BLaER1 treated with 17β-estradiol and CSF1 and Interleukin-3, amounts not matched to agents 10 nM and 100 nM (cell line): ENCODE data around the gene TNS2.
"Not testable (repeated sequence)": the region's sequence is repeated elsewhere in the genome, so short reads cannot be mapped to it uniquely, and the experiment has no call there.

Experiments
- H3K27ac ChIP-seq, 11 experiments: shearing (Covaris generic); formaldehyde crosslinking; 2 replicates each; pipeline ENCODE4 v1.8.1; 2022
- H3K27me3 ChIP-seq, 11 experiments: shearing (Covaris generic); formaldehyde crosslinking; 2 replicates each; pipeline ENCODE4 v1.8.1; 2022
- H3K36me3 ChIP-seq, 11 experiments: shearing (Covaris generic); formaldehyde crosslinking; 2 replicates each; pipeline ENCODE4 v1.8.1; 2022
- H3K4me1 ChIP-seq, 10 experiments: shearing (Covaris generic); formaldehyde crosslinking; 2 replicates each; pipeline ENCODE4 v1.8.1; 2022
- H3K4me2 ChIP-seq, 11 experiments: shearing (Covaris generic); formaldehyde crosslinking; 2 replicates each; pipeline ENCODE4 v1.8.1; 2022
- H3K4me3 ChIP-seq, 10 experiments: shearing (Covaris generic); formaldehyde crosslinking; 2 replicates each; pipeline ENCODE4 v1.8.1; 2022
- H3K9ac ChIP-seq, 11 experiments: shearing (Covaris generic); formaldehyde crosslinking; 2 replicates each; pipeline ENCODE4 v1.8.1; 2022
- H3K9me3 ChIP-seq, 11 experiments: shearing (Covaris generic); formaldehyde crosslinking; replicated peaks in 1 of 11; 2 replicates each; pipeline ENCODE4 v1.8.1; 2022
- H4K20me1 ChIP-seq, 11 experiments: shearing (Covaris generic); formaldehyde crosslinking; 2 replicates each; pipeline ENCODE4 v1.8.1; 2022
- Cebpa-rat ChIP-seq, 11 experiments: shearing (Covaris generic); IDR thresholded peaks; 2 replicates each; pipeline ENCODE4 v1.8.1; 2022

Gene TNS2

GRCh38 chr12:53049571-53050318, at the start of gene TNS2:
TNS2 (plus strand) TSS chr12:53050065; CDS start chr12:53050186, 121 bp downstream.
- Histone ChIP-seq H3K4me2 (peak within 1 kb of the TSS; percentile 71 to 99 (median 90)), H3K36me3 (no peaks in the 10 kb centered on the region), H3K4me3 (no peak within 1 kb of the TSS), H3K27me3 (no peaks in the 10 kb centered on the region), H3K9ac (peak within 1 kb of the TSS in 10 of 11 experiments; percentile 5 to 89 (median 48); a peak in 14 of 22 replicates), H3K9me3 (no peaks in the 10 kb centered on the region), H4K20me1 (0 out of 22 replicates have a peak, but pooled peaks cover 0 to 17% (median 0%) of the 10 kb centered on the region in 11 experiments), H3K4me1 (peaks cover 50 to 78% (median 68%) of the 10 kb centered on the region in 10 experiments), H3K27ac (peak within 1 kb of the TSS in 9 of 11 experiments; percentile 23 to 56 (median 48); a peak in 14 of 22 replicates)
- TF ChIP-seq Cebpa-rat (IDR thresholded peaks at IDR 0.05) = no peak

GRCh38 chr12:53004178-53004577, 45.7 kb upstream of the TNS2 start:
- no peak for TF ChIP-seq Cebpa-rat (IDR thresholded peaks at IDR 0.05)
- Histone ChIP-seq H3K27me3 (no peaks in the 10 kb centered on the region), H3K27ac (no peak overlapping the region), H3K9me3 (no peaks in the 10 kb centered on the region), H3K36me3 (peaks cover 12 to 17% (median 16%) of the 10 kb centered on the region in 11 experiments), H3K4me1 (peaks cover 29 to 37% (median 32%) of the 10 kb centered on the region in 10 experiments), H3K4me2 (peak overlapping the region in 3 of 11 experiments; percentile 93 to 97 (median 94); a peak in 6 of 22 replicates), H3K4me3 (no peak overlapping the region), H4K20me1 (peaks cover 12 to 23% (median 20%) of the 10 kb centered on the region in 11 experiments), H3K9ac (peak overlapping the region in 1 of 11 experiments; percentile 87; a peak in 1 of 22 replicates)

GRCh38 chr12:53004582-53004981, 45.3 kb upstream of the TNS2 start:
- H3K27ac ChIP-seq = peak overlapping the region in 4 of 11 experiments; percentile 86 to 100 (median 96); a peak in 4 of 22 replicates
- no peak for TF ChIP-seq Cebpa-rat (IDR thresholded peaks at IDR 0.05)

GRCh38 chr12:53005215-53005985, 44.5 kb upstream of the TNS2 start:
- H3K9me3 ChIP-seq = no peaks in the 10 kb centered on the region
- TF ChIP-seq Cebpa-rat (IDR thresholded peaks at IDR 0.05) = no peak
- H3K4me1 ChIP-seq = peaks cover 33 to 48% (median 41%) of the 10 kb centered on the region in 10 experiments
- peak overlapping the region; percentile 82 to 99 (median 94) for H3K9ac ChIP-seq
- peak overlapping the region; percentile 80 to 97 (median 91) for H3K4me2 ChIP-seq
- peaks cover 22 to 30% (median 28%) of the 10 kb centered on the region in 11 experiments for H3K36me3 ChIP-seq
- H3K4me3 ChIP-seq = peak overlapping the region; percentile 75 to 98 (median 86)
- H3K27me3 ChIP-seq = no peaks in the 10 kb centered on the region
- H4K20me1 ChIP-seq = peaks cover 25 to 36% (median 32%) of the 10 kb centered on the region in 11 experiments
- H3K27ac ChIP-seq = peak overlapping the region; percentile 74 to 100 (median 96)

More at GRCh38 chr12:53004582-53004981, 45.3 kb upstream of the TNS2 start:
- Histone ChIP-seq H3K36me3 (peaks cover 16 to 22% (median 20%) of the 10 kb centered on the region in 11 experiments), H3K9ac (peak overlapping the region in 3 of 11 experiments; percentile 87 to 94 (median 87); a peak in 4 of 22 replicates), H3K4me1 (peaks cover 33 to 41% (median 36%) of the 10 kb centered on the region in 10 experiments), H4K20me1 (peaks cover 17 to 27% (median 24%) of the 10 kb centered on the region in 11 experiments), H3K4me3 (peak overlapping the region in 3 of 10 experiments; percentile 93 to 98 (median 95); a peak in 2 of 20 replicates), H3K4me2 (peak overlapping the region; percentile 80 to 97 (median 91); a peak in 20 of 22 replicates), H3K9me3 (no peaks in the 10 kb centered on the region), H3K27me3 (no peaks in the 10 kb centered on the region)

GRCh38 chr12:53005986-53006809, 43.7 kb upstream of the TNS2 start, which contains the start of gene EIF4B:
EIF4B (plus strand) TSS chr12:53006456; CDS start chr12:53006484, 28 bp downstream.
- peak within 1 kb of the TSS; percentile 77 to 98 (median 90) for H3K4me3 ChIP-seq
- H3K9ac ChIP-seq = peak within 1 kb of the TSS; percentile 89 to 99 (median 94)
- H3K4me2 ChIP-seq = peak within 1 kb of the TSS; percentile 86 to 99 (median 93)
- no peak for TF ChIP-seq Cebpa-rat (IDR thresholded peaks at IDR 0.05)
- H3K36me3 ChIP-seq = peaks cover 30 to 38% (median 36%) of the 10 kb centered on the region in 11 experiments
- no peaks in the 10 kb centered on the region for H3K27me3 ChIP-seq
- peaks cover 33 to 44% (median 40%) of the 10 kb centered on the region in 11 experiments for H4K20me1 ChIP-seq
- peak within 1 kb of the TSS; percentile 93 to 100 (median 98) for H3K27ac ChIP-seq
- no peaks in the 10 kb centered on the region for H3K9me3 ChIP-seq
- peaks cover 38 to 56% (median 43%) of the 10 kb centered on the region in 10 experiments for H3K4me1 ChIP-seq

- TF ChIP-seq Cebpa-rat (IDR thresholded peaks at IDR 0.05) = no peak
Observed at GRCh38 chr12:53006810-53007309, 43.0 kb upstream of the TNS2 start.

GRCh38 chr12:53007343-53007742, 42.5 kb upstream of the TNS2 start:
- Histone ChIP-seq H4K20me1 (peaks cover 44 to 55% (median 52%) of the 10 kb centered on the region in 11 experiments), H3K27me3 (no peaks in the 10 kb centered on the region), H3K4me3 (peak overlapping the region; percentile 77 to 98 (median 90)), H3K9ac (peak overlapping the region; percentile 89 to 99 (median 94)), H3K4me2 (peak overlapping the region; percentile 86 to 99 (median 93)), H3K9me3 (no peaks in the 10 kb centered on the region), H3K4me1 (peaks cover 38 to 59% (median 43%) of the 10 kb centered on the region in 10 experiments), H3K36me3 (peaks cover 32 to 49% (median 48%) of the 10 kb centered on the region in 11 experiments), H3K27ac (peak overlapping the region; percentile 93 to 100 (median 98); a peak in 21 of 22 replicates)
- TF ChIP-seq Cebpa-rat (IDR thresholded peaks at IDR 0.05) = no peak

More at GRCh38 chr12:53006810-53007309, 43.0 kb upstream of the TNS2 start:
- Histone ChIP-seq H3K9me3 (no peaks in the 10 kb centered on the region), H3K4me3 (peak overlapping the region; percentile 77 to 98 (median 90)), H3K9ac (peak overlapping the region; percentile 89 to 99 (median 94)), H4K20me1 (peaks cover 39 to 50% (median 47%) of the 10 kb centered on the region in 11 experiments), H3K4me2 (peak overlapping the region; percentile 86 to 99 (median 93)), H3K36me3 (peaks cover 32 to 44% (median 43%) of the 10 kb centered on the region in 11 experiments), H3K4me1 (peaks cover 38 to 59% (median 43%) of the 10 kb centered on the region in 10 experiments), H3K27me3 (no peaks in the 10 kb centered on the region), H3K27ac (peak overlapping the region; percentile 93 to 100 (median 98))

GRCh38 chr12:53008760-53009159, 41.1 kb upstream of the TNS2 start:
- peak overlapping the region in 9 of 10 experiments; percentile 77 to 97 (median 86); a peak in 12 of 20 replicates for H3K4me3 ChIP-seq
- peak overlapping the region in 6 of 11 experiments; percentile 13 to 100 (median 94); a peak in 8 of 22 replicates for H3K27ac ChIP-seq
- H3K4me2 ChIP-seq = peak overlapping the region; percentile 86 to 99 (median 93)
- not testable (repeated sequence) for H3K9me3 ChIP-seq, H3K27me3 ChIP-seq
- H4K20me1 ChIP-seq = peaks cover 58 to 69% (median 66%) of the 10 kb centered on the region in 11 experiments
- H3K9ac ChIP-seq = peak overlapping the region in 9 of 11 experiments; percentile 55 to 99 (median 94); a peak in 14 of 22 replicates
- H3K36me3 ChIP-seq = peaks cover 32 to 63% (median 62%) of the 10 kb centered on the region in 11 experiments
- H3K4me1 ChIP-seq = peaks cover 38 to 59% (median 43%) of the 10 kb centered on the region in 10 experiments
